Gastroesophageal sphincter (tissue), 4 donors: Measurements from ENCODE around the gene USP4. TPM values are rescaled to one million over a fixed set of nuclear protein-coding genes. Genes with fewer than 3 reads are reported as not detected.

Experiments used
- ATAC-seq: fragments of 150-250 bp; one replicate; pipeline ENCODE4 v1.9.1; 2016; ENCODE audit warnings: mild to moderate bottlenecking, moderate library complexity
- H3K27ac ChIP-seq, 4 donors: fragments of 200-600 bp; sonication (generic) in 3 of 4; 1 replicate in 3 of 4; 2 replicates in 1 of 4; pipeline ENCODE4 v1.5.1; 2016 to 2019
- H3K27me3 ChIP-seq: fragments of 200-600 bp; sonication (generic); one replicate; pipeline ENCODE4 v1.5.1; 2019
- H3K36me3 ChIP-seq, 2 donors: fragments of 200-600 bp; sonication (generic); one replicate each; pipeline ENCODE4 v1.5.1; 2019; ENCODE audit warnings: control low read depth in 1 of 2
- H3K4me1 ChIP-seq, 3 donors: fragments of 200-600 bp; sonication (generic); 1 replicate in 2 of 3; 2 replicates in 1 of 3; pipeline ENCODE4 v1.5.1; 2016 to 2019; ENCODE audit warnings: control low read depth in 2 of 3
- H3K4me3 ChIP-seq, 2 donors: fragments of 200-600 bp; sonication (generic); one replicate each; pipeline ENCODE4 v1.5.1; 2019; ENCODE audit warnings: mild to moderate bottlenecking in 1 of 2, moderate library complexity in 1 of 2
- H3K9me3 ChIP-seq, 3 donors: fragments of 200-600 bp; sonication (generic); one replicate each; pipeline ENCODE4 v1.5.1; 2017 to 2019; ENCODE audit warnings: control low read depth in 2 of 3
- EP300 ChIP-seq: sonication (generic); formaldehyde crosslinking; IDR thresholded peaks from one replicate; pipeline ENCODE4 v1.6.1; 2017; ENCODE audit warnings: antibody characterized with exemption, mild to moderate bottlenecking
- POLR2A ChIP-seq, 2 donors: fragments of 450-650 bp; IDR thresholded peaks; one replicate each; pipeline ENCODE4 v1.6.1; 2017; ENCODE audit warnings: antibody characterized with exemption in 2 of 2, mild to moderate bottlenecking in 2 of 2, moderate library complexity in 1 of 2
- POLR2AphosphoS5 ChIP-seq: sonication (generic); formaldehyde crosslinking; IDR thresholded peaks from one replicate; pipeline ENCODE4 v1.6.1; 2017; ENCODE audit warnings: antibody characterized with exemption
- WGBS, 2 donors: methylation state at CpG; one replicate each; pipeline ENCODE4 v1.1.5; 2018; ENCODE audit warnings: low coverage in 1 of 2; 5-methylcytosine and 5-hydroxymethylcytosine counted together
- total RNA-seq, 4 donors: library from RNA; depleted of rRNA; stranded (reverse); fragments of >200 nt; gene quantifications; one replicate each; pipeline ENCODE4 v1.1.0, GENCODE V29; 2016
- TF ChIP-seq, protein P1 (sequence below), 4 experiments: fragments of 200-600 bp in 2 of 4; fragments of 450-650 bp in 2 of 4; sonication (generic) in 1 of 4; IDR thresholded peaks; one replicate each; pipeline ENCODE4 v1.5.1; 2017 to 2019; ENCODE audit warnings: antibody characterized with exemption in 4 of 4, mild to moderate bottlenecking in 2 of 4, moderate library complexity in 2 of 4

Gene USP4
- total RNA-seq, 4 donors from 2014 or later, result 15.8 to 36.9 (median 29.8) TPM

DNA sequence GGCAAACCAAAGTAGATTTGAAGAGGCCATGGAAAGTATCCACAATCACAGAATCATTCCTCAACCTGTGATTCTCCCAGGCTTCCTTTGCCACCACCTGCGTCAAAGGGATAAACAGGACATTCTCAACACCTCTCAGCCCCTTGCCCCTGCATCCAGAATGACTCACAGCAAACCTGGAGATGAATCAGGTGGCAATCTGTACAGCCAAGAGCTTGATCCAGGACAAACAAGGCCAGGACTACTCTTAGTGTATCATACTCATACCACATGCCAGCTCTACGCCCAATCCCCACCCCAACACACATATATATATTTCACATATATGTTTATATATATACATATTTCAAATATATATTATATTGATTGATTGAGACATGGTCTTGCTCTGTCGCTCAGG lies 39.3 kb downstream of the USP4 start:
- 90 to 100% methylated on average over 1 to 2 of the region's 3 CpGs for WGBS, 2 donors
- Histone ChIP-seq H3K4me1 (peaks cover 0 to 24% (median 9%) of the 10 kb centered on the region in 3 donors), H3K27me3 (no peaks in the 10 kb centered on the region), H3K4me3 (no peak overlapping the region), H3K36me3 (peaks cover 4 to 100% of the 10 kb centered on the region in 2 donors), H3K27ac (no peak overlapping the region), H3K9me3 (no peaks in the 10 kb centered on the region)
- TF ChIP-seq, protein P1, sequence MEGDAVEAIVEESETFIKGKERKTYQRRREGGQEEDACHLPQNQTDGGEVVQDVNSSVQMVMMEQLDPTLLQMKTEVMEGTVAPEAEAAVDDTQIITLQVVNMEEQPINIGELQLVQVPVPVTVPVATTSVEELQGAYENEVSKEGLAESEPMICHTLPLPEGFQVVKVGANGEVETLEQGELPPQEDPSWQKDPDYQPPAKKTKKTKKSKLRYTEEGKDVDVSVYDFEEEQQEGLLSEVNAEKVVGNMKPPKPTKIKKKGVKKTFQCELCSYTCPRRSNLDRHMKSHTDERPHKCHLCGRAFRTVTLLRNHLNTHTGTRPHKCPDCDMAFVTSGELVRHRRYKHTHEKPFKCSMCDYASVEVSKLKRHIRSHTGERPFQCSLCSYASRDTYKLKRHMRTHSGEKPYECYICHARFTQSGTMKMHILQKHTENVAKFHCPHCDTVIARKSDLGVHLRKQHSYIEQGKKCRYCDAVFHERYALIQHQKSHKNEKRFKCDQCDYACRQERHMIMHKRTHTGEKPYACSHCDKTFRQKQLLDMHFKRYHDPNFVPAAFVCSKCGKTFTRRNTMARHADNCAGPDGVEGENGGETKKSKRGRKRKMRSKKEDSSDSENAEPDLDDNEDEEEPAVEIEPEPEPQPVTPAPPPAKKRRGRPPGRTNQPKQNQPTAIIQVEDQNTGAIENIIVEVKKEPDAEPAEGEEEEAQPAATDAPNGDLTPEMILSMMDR (IDR thresholded peaks at IDR 0.05), result no peak
- TF ChIP-seq POLR2A (IDR thresholded peaks at IDR 0.05), result no peak
- TF ChIP-seq POLR2AphosphoS5, result no peak
- no peak for TF ChIP-seq EP300
- no peak for ATAC-seq

DNA sequence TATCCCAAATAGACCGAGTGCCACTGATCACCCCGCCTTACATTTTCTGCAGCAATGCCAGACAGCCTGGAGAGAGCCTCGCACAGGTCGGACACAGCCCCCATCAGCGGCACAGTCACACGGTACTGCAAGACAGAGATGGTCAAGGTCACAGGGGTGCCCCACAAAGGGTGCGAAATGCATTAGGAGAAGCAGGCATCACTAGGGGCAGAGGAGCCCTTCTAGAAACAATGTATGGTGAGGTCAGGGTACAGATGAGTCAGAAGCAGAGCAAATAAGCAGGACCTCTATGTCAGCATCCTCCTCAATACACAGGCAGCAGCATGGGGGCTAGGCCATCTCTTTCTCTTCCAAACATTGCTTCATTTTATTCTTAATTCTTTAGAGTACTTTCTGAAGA lies 41.3 kb downstream of the USP4 start:
- Histone ChIP-seq H3K9me3 (no peaks in the 10 kb centered on the region), H3K36me3 (peaks cover 4 to 99% of the 10 kb centered on the region in 2 donors), H3K27ac (no peak overlapping the region), H3K4me1 (peaks cover 0 to 27% (median 9%) of the 10 kb centered on the region in 3 donors), H3K27me3 (no peaks in the 10 kb centered on the region), H3K4me3 (no peak overlapping the region)
- TF ChIP-seq EP300, result no peak
- TF ChIP-seq, protein P1 (IDR thresholded peaks at IDR 0.05), result no peak
- TF ChIP-seq POLR2AphosphoS5, result no peak
- TF ChIP-seq POLR2A (IDR thresholded peaks at IDR 0.05), result no peak
- 97 to 100% methylated on average over 1 to 7 of the region's 7 CpGs for WGBS, 2 donors
- ATAC-seq, result no peak

DNA sequence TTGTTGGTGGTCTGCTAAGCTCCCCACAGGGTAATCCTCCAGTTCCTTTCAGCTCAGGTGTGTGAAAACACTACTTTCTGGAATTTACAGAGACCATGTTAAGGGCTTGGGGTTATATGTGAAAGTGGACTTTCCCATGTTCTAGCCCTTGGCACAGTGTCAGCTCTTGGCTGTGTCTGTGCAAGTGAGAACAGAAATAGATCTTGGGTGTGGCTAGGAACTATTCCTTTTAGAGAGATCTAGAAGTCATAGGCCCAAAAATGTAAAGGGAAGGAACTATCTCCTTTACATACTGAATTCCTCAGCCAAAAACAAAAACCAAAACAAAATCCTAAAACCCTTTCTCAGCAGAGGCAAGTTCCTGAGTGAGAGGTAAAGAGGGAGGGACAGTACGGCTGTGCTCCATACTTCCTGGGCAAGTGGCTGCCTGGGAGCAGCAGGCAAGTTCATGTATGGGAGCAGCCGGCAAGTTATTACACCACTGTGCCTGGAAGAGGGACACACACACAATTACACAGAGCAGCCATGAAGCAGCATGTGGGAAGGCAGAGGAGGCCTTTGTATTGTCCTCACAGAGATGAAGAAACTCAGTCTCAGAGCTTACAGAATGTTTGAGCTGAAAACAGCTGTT lies 43.0 kb downstream of the USP4 start:
- no peaks in the 10 kb centered on the region for H3K9me3 ChIP-seq
- no peaks in the 10 kb centered on the region for H3K27me3 ChIP-seq
- TF ChIP-seq EP300 (no peak), POLR2A (IDR thresholded peaks at IDR 0.05) (no peak), POLR2AphosphoS5 (no peak)
- TF ChIP-seq, protein P1 (IDR thresholded peaks at IDR 0.05), result no peak
- peak; percentile 69 for ATAC-seq
- 6% methylated on average over 2 of the region's 2 CpGs; no CpG with 5 or more reads in 1 of the 2 donors for WGBS, 2 donors
- peaks cover 0 to 27% (median 9%) of the 10 kb centered on the region in 3 donors for H3K4me1 ChIP-seq
- peaks cover 4 to 99% of the 10 kb centered on the region in 2 donors for H3K36me3 ChIP-seq
- peak overlapping the region; percentile 30 to 84 (median 72) for H3K27ac ChIP-seq
- H3K4me3 ChIP-seq, result no peak overlapping the region

DNA sequence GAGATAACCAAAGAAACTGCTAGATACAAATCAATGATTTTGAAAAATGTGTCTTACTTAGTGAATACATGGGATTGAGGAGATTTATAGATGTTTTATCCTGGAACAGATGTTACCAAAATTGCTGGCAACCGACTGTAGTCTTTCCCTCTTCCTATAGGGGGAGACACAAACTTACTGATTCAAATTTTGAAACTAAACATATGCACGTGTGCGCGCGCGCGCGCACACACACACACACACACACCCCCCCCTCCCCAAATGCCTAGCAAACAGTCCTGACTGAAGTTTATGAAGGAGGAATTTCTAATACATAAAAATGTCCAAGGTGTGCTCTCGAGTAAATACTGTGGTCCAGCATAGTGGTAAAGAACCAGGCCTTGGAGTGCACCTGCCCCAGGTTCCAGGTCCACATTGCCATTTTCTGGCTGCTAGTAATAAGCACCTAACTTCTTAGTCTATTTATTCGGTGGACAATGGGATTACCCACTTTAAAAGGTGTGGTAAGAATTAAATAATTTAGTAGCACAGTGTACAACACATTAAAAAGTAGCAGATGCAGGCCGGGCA lies 44.3 kb downstream of the USP4 start:
- H3K27me3 ChIP-seq, result no peaks in the 10 kb centered on the region
- peaks cover 0 to 27% (median 9%) of the 10 kb centered on the region in 3 donors for H3K4me1 ChIP-seq
- TF ChIP-seq, protein P1 (IDR thresholded peaks at IDR 0.05), result peak in 3 of 4 experiments; percentile 46 to 63 (median 48)
- TF ChIP-seq EP300, result no peak
- no peak overlapping the region for H3K4me3 ChIP-seq
- H3K27ac ChIP-seq, result peak overlapping the region in 3 of 4 donors; percentile 65 to 84 (median 79)
- WGBS, 2 donors, result 70 to 78% methylated on average over 11 of the region's 11 CpGs
- no peaks in the 10 kb centered on the region for H3K9me3 ChIP-seq
- H3K36me3 ChIP-seq, result peaks cover 0 to 99% of the 10 kb centered on the region in 2 donors
- no peak for ATAC-seq

DNA sequence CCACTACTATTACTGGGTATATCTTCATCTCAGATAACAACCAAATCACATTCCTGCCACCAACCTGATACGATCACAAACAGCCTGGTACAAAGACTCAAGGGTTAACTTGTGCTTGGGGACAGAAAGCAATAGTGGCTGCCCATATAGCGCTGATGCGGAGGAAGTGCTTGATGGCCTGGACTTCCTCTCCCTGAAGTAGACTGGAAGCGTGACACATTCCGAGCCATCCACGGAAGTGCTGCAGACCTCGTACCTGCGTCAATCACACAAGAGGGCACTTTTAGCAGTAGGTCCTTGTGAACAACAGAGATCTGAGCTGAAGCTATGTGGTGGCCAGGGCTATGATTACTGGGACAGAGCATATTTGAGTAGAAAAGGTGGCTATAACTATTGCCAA lies 45.5 kb downstream of the USP4 start:
- 87 to 93% methylated on average over 5 to 7 of the region's 8 CpGs for WGBS, 2 donors
- peaks cover 0 to 27% (median 9%) of the 10 kb centered on the region in 3 donors for H3K4me1 ChIP-seq
- no peak overlapping the region for H3K4me3 ChIP-seq
- H3K27ac ChIP-seq, result no peak overlapping the region
- no peaks in the 10 kb centered on the region for H3K27me3 ChIP-seq
- TF ChIP-seq EP300 (no peak), POLR2AphosphoS5 (no peak), POLR2A (IDR thresholded peaks at IDR 0.05) (no peak)
- no peak for ATAC-seq
- H3K9me3 ChIP-seq, result no peaks in the 10 kb centered on the region
- peaks cover 0 to 99% of the 10 kb centered on the region in 2 donors for H3K36me3 ChIP-seq
